C4-2B (cell line): ENCODE results near the gene PEF1.

Experiments
- CTCF ChIP-seq: fragments of 450-650 bp; conservative IDR thresholded peaks from 2 replicates; pipeline ENCODE4 v1.5.1; 2017; ENCODE audit warnings: mild to moderate bottlenecking
- ZFX ChIP-seq: fragments of 450-650 bp; IDR thresholded peaks from 2 replicates; pipeline ENCODE4 v1.6.1; 2017

GRCh38 chr1:31607360-31607759 lies 37.3 kb downstream of the PEF1 start:
- TF ChIP-seq CTCF (no peak), ZFX (no peak)
